Sciatic nerve (tissue), 2 donors: Measurements from ENCODE around the gene CSMD2. TPM values are rescaled to one million over a fixed set of nuclear protein-coding genes. Genes with fewer than 3 reads are reported as not detected.

Experiments used
- ATAC-seq: fragments of 200-7000 bp; cut with Tn5 transposase; one replicate; pipeline ENCODE4 v1.9.1; 2020; ENCODE audit warnings: mild to moderate bottlenecking, moderate library complexity
- DNase-seq: peaks from one replicate; pipeline ENCODE4 v3.0.0-alpha.2; 2020; ENCODE audit warnings: low spot score
- intact Hi-C: fragments of 100-400 bp; cut with DNase I; formaldehyde crosslinking; loops from one replicate; pipeline ENCODE4 v1.14.2; 2022
- total RNA-seq: library from RNA; stranded (reverse); fragmentation: NEBNext Ultra II Directional; extraction: Animal tissue kit (Norgen Biotek cat#: 25700); gene quantifications from one replicate; pipeline ENCODE4 v1.2.1, GENCODE V29; 2021
- donor health status: DM: no; HTN: no; CAD: no.
- donor health status: DM: no; HTN: no; CAD: no.

CSMD2 gene
- total RNA-seq, 1 donor from 2014 or later = 1.5 TPM

- intact Hi-C loops = no loop called here
- ATAC-seq = no peak
- no peak for DNase-seq
Measured at GRCh38 chr1:33949570-33949969, 215.5 kb downstream of the CSMD2 start.

GRCh38 chr1:33948291-33948690 is 216.7 kb downstream of the CSMD2 start:
- DNase-seq (no peak), ATAC-seq (no peak)
- intact Hi-C loops = no loop called here

GRCh38 chr1:33946836-33947235 is 218.2 kb downstream of the CSMD2 start:
- intact Hi-C loops = no loop called here
- no peak for DNase-seq

GRCh38 chr1:33944846-33945245 is 220.2 kb downstream of the CSMD2 start:
- no peak for DNase-seq
- intact Hi-C loops = no loop called here
- no peak for ATAC-seq

More at GRCh38 chr1:33946836-33947235, 218.2 kb downstream of the CSMD2 start:
- no peak for ATAC-seq

- ATAC-seq (no peak), DNase-seq (no peak)
- intact Hi-C loops = no loop called here
Measured at GRCh38 chr1:33943978-33944377, 221.1 kb downstream of the CSMD2 start.

GRCh38 chr1:33932871-33933270 is 232.2 kb downstream of the CSMD2 start:
- ATAC-seq (no peak), DNase-seq (no peak)
- intact Hi-C loops = no loop called here

- intact Hi-C loops = no loop called here
- DNase-seq (no peak), ATAC-seq (no peak)
Measured at GRCh38 chr1:33931111-33931475, 233.9 kb downstream of the CSMD2 start.

- intact Hi-C loops = no loop called here
- no peak for DNase-seq
- ATAC-seq = no peak
Measured at GRCh38 chr1:33930346-33931110, 234.5 kb downstream of the CSMD2 start.

- no peak for DNase-seq
- intact Hi-C loops = no loop called here
- no peak for ATAC-seq
Measured at GRCh38 chr1:33928251-33928650, 236.8 kb downstream of the CSMD2 start.

- intact Hi-C loops = no loop called here
- DNase-seq (no peak), ATAC-seq (no peak)
Measured at GRCh38 chr1:33927721-33928120, 237.3 kb downstream of the CSMD2 start.

- intact Hi-C loops = no loop called here
- no peak for ATAC-seq
- no peak for DNase-seq
Measured at GRCh38 chr1:33925586-33925985, 239.4 kb downstream of the CSMD2 start.

GRCh38 chr1:33921281-33921680 is 243.7 kb downstream of the CSMD2 start:
- no peak for DNase-seq
- no peak for ATAC-seq
- intact Hi-C loops = no loop called here

- DNase-seq (no peak), ATAC-seq (no peak)
- intact Hi-C loops = no loop called here
Measured at GRCh38 chr1:33918368-33918767, 246.7 kb downstream of the CSMD2 start.

- ATAC-seq = no peak
- intact Hi-C loops = no loop called here
- no peak for DNase-seq
Measured at GRCh38 chr1:33916786-33917185, 248.2 kb downstream of the CSMD2 start.

GRCh38 chr1:33914531-33914930 is 250.5 kb downstream of the CSMD2 start:
- DNase-seq (no peak), ATAC-seq (no peak)
- intact Hi-C loops = no loop called here

GRCh38 chr1:33908324-33908956 is 256.6 kb downstream of the CSMD2 start:
- ATAC-seq = no peak

GRCh38 chr1:33906156-33906555 is 258.9 kb downstream of the CSMD2 start:
- no peak for DNase-seq
- ATAC-seq = no peak
- intact Hi-C loops = no loop called here

More at GRCh38 chr1:33908324-33908956, 256.6 kb downstream of the CSMD2 start:
- DNase-seq = no peak
- intact Hi-C loops = no loop called here

- intact Hi-C loops = no loop called here
Measured at GRCh38 chr1:33905241-33905640, 259.8 kb downstream of the CSMD2 start.

GRCh38 chr1:33903210-33903589 is 261.8 kb downstream of the CSMD2 start:
- intact Hi-C loops = no loop called here
- DNase-seq (no peak), ATAC-seq (no peak)

More at GRCh38 chr1:33905241-33905640, 259.8 kb downstream of the CSMD2 start:
- ATAC-seq = no peak
- DNase-seq = no peak

- DNase-seq = no peak
- no peak for ATAC-seq
- intact Hi-C loops = no loop called here
Measured at GRCh38 chr1:33902486-33903209, 262.4 kb downstream of the CSMD2 start.
